Cardiac septum (tissue), 1 donor: ENCODE measurements around the gene AGO1. TPM values are rescaled to one million over a fixed set of nuclear protein-coding genes. Genes with fewer than 3 reads are reported as not detected.

ENCODE experiments used
- DNase-seq: peaks from one replicate; pipeline ENCODE4 v3.0.0-alpha.2; 2020; ENCODE audit warnings: low spot score
- intact Hi-C: fragments of 100-400 bp; cut with DNase I; formaldehyde crosslinking; loops from one replicate; pipeline ENCODE4 v1.14.0; 2022
- total RNA-seq: library from RNA; stranded (reverse); fragmentation: NEBNext Ultra II Directional; extraction: Animal tissue kit (Norgen Biotek cat#: 25700); gene quantifications from one replicate; pipeline ENCODE4 v1.2.1, GENCODE V29; 2021
- donor health status: DM: no; HTN: no; CAD: no.

Gene AGO1
- total RNA-seq, 1 donor from 2014 or later: 21.1 TPM

- no peak for DNase-seq
- intact Hi-C loops: no loop called here
Observed at GRCh38 chr1:35894656-35895055, 11.6 kb downstream of the AGO1 start.

GRCh38 chr1:35899941-35900340 is 16.9 kb downstream of the AGO1 start:
- no peak for DNase-seq
- intact Hi-C loops: no loop called here

GRCh38 chr1:35901235-35901634 is 18.2 kb downstream of the AGO1 start:
- intact Hi-C loops: no loop called here
- DNase-seq: no peak

- intact Hi-C loops: no loop called here
- no peak for DNase-seq
Observed at GRCh38 chr1:35902671-35903070, 19.7 kb downstream of the AGO1 start.

GRCh38 chr1:35914717-35915116 is 31.7 kb downstream of the AGO1 start:
- no peak for DNase-seq
- intact Hi-C loops: no loop called here

GRCh38 chr1:35915693-35916092 is 32.7 kb downstream of the AGO1 start:
- intact Hi-C loops: no loop called here
- DNase-seq: no peak

GRCh38 chr1:35923791-35924221 is 40.8 kb downstream of the AGO1 start:
- DNase-seq: no peak
- intact Hi-C loops: no loop called here

GRCh38 chr1:35924838-35925237 is 41.8 kb downstream of the AGO1 start:
- DNase-seq: no peak
- intact Hi-C loops: no loop called here

GRCh38 chr1:35925741-35926140 is 42.7 kb downstream of the AGO1 start:
- intact Hi-C loops: no loop called here
- no peak for DNase-seq

GRCh38 chr1:35927472-35927871 is 44.5 kb downstream of the AGO1 start:
- DNase-seq: no peak
- intact Hi-C loops: no loop called here

- intact Hi-C loops: loop anchor here (5.0 kb wide), 1 partner anchor 48 kb away; the partner anchor contains the start of gene AGO1
- DNase-seq: peak; percentile 82
Observed at GRCh38 chr1:35929730-35930592, 47.0 kb downstream of the AGO1 start.

GRCh38 chr1:35930593-35931445 is 47.8 kb downstream of the AGO1 start, which contains the start of gene AGO3:
TSS of gene AGO3 (plus strand) at chr1:35931105. CDS start at chr1:35931427, 322 bp downstream.
- intact Hi-C loops: loop anchor here (5.0 kb wide), 1 partner anchor 49 kb away; the partner anchor contains the start of gene AGO1

GRCh38 chr1:35931446-35932157 is 48.6 kb downstream of the AGO1 start:
- intact Hi-C loops: loop anchor here (5.0 kb wide), 1 partner anchor 49 kb away; the partner anchor contains the start of gene AGO1
- no peak for DNase-seq

More at GRCh38 chr1:35930593-35931445, 47.8 kb downstream of the AGO1 start, which contains the start of gene AGO3:
- peak; percentile 94 for DNase-seq

- intact Hi-C loops: loop anchor here (5.0 kb wide), 1 partner anchor 50 kb away; the partner anchor contains the start of gene AGO1
- no peak for DNase-seq
Observed at GRCh38 chr1:35932158-35932636, 49.2 kb downstream of the AGO1 start.

- intact Hi-C loops: loop anchor here (5.0 kb wide), 1 partner anchor 51 kb away; the partner anchor contains the start of gene AGO1
- DNase-seq: no peak
Observed at GRCh38 chr1:35932941-35933340, 49.9 kb downstream of the AGO1 start.

- no peak for DNase-seq
- intact Hi-C loops: no loop called here
Observed at GRCh38 chr1:35935442-35936388, 52.7 kb downstream of the AGO1 start.

GRCh38 chr1:35936838-35937237 is 53.8 kb downstream of the AGO1 start:
- intact Hi-C loops: no loop called here

GRCh38 chr1:35939484-35939883 is 56.5 kb downstream of the AGO1 start:
- intact Hi-C loops: no loop called here
- no peak for DNase-seq

More at GRCh38 chr1:35936838-35937237, 53.8 kb downstream of the AGO1 start:
- no peak for DNase-seq
